Measurements from ENCODE around the gene LRRTM2. TPM values are rescaled to one million over a fixed set of nuclear protein-coding genes. Genes with fewer than 3 reads are reported as not detected.

Gene LRRTM2
- total and polyA plus RNA-seq, 2 donors (not counting 3 experiments of a cell fraction or from before 2014, with no cell fraction given) = 0.06 to 0.20 TPM

DNA sequence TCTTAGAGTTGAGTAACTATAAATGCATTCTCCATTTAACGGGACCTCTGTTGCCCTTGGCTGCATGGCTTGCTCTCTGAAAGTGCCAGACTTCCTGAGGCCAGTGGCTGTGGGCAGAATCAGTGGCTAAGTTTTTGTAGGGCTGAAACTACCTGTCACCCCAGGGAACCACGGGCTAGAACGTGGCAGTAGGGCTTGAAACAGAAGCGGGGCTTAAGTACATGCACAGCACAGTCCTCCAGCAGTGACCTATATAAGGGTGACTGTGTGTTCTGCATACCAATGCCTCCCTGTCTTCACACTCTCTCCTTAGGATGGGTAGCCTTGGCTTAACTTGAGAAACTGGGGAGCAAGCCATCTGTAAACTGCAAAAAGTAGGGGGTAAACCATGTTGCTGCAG is 43.6 kb upstream of the LRRTM2 start:
- peaks cover 13% of the 10 kb centered on the region for H3K79me2 ChIP-seq (ENCODE audit: control insufficient read depth, insufficient read depth, low read length)
- TF ChIP-seq EZH2 (IDR thresholded peaks at IDR 0.05; ENCODE audit: borderline replicate concordance, low read depth, low read length, severe bottlenecking) = no peak
- TF ChIP-seq FOS (IDR thresholded peaks at IDR 0.05; ENCODE audit: borderline replicate concordance, insufficient read depth, low read length) = no peak
- no peak for TF ChIP-seq JUN (IDR thresholded peaks at IDR 0.05; ENCODE audit: borderline replicate concordance, insufficient read depth, insufficient read length, low read depth)
- no peak for TF ChIP-seq GATA2 (IDR thresholded peaks at IDR 0.05; ENCODE audit: insufficient read depth, insufficient read length, low read depth, low read length)
- TF ChIP-seq, protein P1, sequence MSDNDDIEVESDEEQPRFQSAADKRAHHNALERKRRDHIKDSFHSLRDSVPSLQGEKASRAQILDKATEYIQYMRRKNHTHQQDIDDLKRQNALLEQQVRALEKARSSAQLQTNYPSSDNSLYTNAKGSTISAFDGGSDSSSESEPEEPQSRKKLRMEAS (IDR thresholded peaks at IDR 0.05; ENCODE audit: insufficient read depth, insufficient read length) = no peak
- no peaks in the 10 kb centered on the region for H3K4me1 ChIP-seq (ENCODE audit: control insufficient read depth, extremely low read depth, insufficient read depth, low read length)
- no peak overlapping the region for H3K27ac ChIP-seq (ENCODE audit: insufficient read depth, low read depth, low read length)
- no peak overlapping the region for H2AFZ ChIP-seq (ENCODE audit: low read depth, low read length)
- DNase-seq (ENCODE audit: low read depth, low spot score) (no peak), FAIRE-seq (no peak)
- no peaks in the 10 kb centered on the region for H3K9me1 ChIP-seq (replicated peaks; ENCODE audit: control insufficient read depth, extremely low read depth, insufficient read depth, low read length)
- H3K27me3 ChIP-seq (ENCODE audit: control insufficient read depth in 2 of 2, insufficient read depth in 2 of 2, low read length in 2 of 2) = no peaks in the 10 kb centered on the region
- H4K20me1 ChIP-seq (replicated peaks; ENCODE audit: control insufficient read depth, extremely low read depth, insufficient read depth, low read length) = peaks cover 2% of the 10 kb centered on the region
- intact Hi-C loops (cut with micrococcal nuclease) (no loop called here), dilution Hi-C loops (cut with MboI; ENCODE audit: extremely low pct_ligation_motif_present, low sequenced_read_pairs) (no loop called here)
- CTCF ChIA-PET = no interaction called here
- no peak overlapping the region for H3K4me3 ChIP-seq (replicated peaks in 1 of 3; ENCODE audit: insufficient read depth in 1 of 3, low read depth in 1 of 3, low read length in 3 of 3)
- POLR2A ChIA-PET = no interaction called here
- H3K4me2 ChIP-seq (ENCODE audit: insufficient read depth, low read length) = no peak overlapping the region
- H3K9me3 ChIP-seq (replicated peaks; ENCODE audit: control insufficient read depth, insufficient read depth, low read length) = no peaks in the 10 kb centered on the region
- peaks cover 6% of the 10 kb centered on the region in 2 experiments for H3K36me3 ChIP-seq (ENCODE audit: control insufficient read depth in 2 of 2, extremely low read depth in 1 of 2, insufficient read depth in 2 of 2, low read length in 2 of 2)
- no peak overlapping the region for H3K9ac ChIP-seq (replicated peaks; ENCODE audit: extremely low read depth, insufficient read depth, low read length)
- no TSS peak for BruUV-seq (replicated peaks)

DNA sequence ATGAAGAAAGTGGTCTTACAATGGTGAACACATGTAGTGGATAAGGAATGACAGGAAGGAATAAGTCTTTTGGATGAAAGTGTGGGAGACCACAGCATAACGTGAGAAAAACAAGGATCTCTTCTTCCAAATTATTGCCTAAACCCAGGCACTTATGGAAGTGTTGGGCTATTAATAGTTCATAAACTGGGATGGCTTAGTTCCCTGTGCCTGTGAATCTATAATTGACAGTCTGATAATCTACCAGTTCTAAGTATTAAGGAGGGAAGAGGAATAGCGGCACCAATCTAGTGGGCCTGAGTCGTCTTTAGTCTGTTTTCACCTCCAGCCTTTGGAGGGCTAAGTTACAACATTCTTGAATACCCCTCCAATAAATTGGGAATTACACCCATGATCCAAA is 39.2 kb upstream of the LRRTM2 start:
- no peak overlapping the region for H3K4me2 ChIP-seq (ENCODE audit: insufficient read depth, low read length)
- no TSS peak for BruUV-seq (replicated peaks)
- H3K27ac ChIP-seq (ENCODE audit: insufficient read depth, low read depth, low read length) = no peak overlapping the region
- FAIRE-seq = no peak
- H3K4me3 ChIP-seq (replicated peaks in 1 of 3; ENCODE audit: insufficient read depth in 1 of 3, low read depth in 1 of 3, low read length in 3 of 3) = no peak overlapping the region
- no peak overlapping the region for H2AFZ ChIP-seq (ENCODE audit: low read depth, low read length)
- no peak overlapping the region for H3K9ac ChIP-seq (replicated peaks; ENCODE audit: extremely low read depth, insufficient read depth, low read length)
- H3K9me1 ChIP-seq (replicated peaks; ENCODE audit: control insufficient read depth, extremely low read depth, insufficient read depth, low read length) = no peaks in the 10 kb centered on the region
- peaks cover 3% of the 10 kb centered on the region for H4K20me1 ChIP-seq (replicated peaks; ENCODE audit: control insufficient read depth, extremely low read depth, insufficient read depth, low read length)
- H3K36me3 ChIP-seq (ENCODE audit: control insufficient read depth in 2 of 2, extremely low read depth in 1 of 2, insufficient read depth in 2 of 2, low read length in 2 of 2) = peaks cover 8% of the 10 kb centered on the region in 2 experiments
- ChIA-PET CTCF (no interaction called here), POLR2A (no interaction called here)
- H3K27me3 ChIP-seq (ENCODE audit: control insufficient read depth in 2 of 2, insufficient read depth in 2 of 2, low read length in 2 of 2) = no peaks in the 10 kb centered on the region
- dilution Hi-C loops (cut with MboI; ENCODE audit: extremely low pct_ligation_motif_present, low sequenced_read_pairs) (no loop called here), intact Hi-C loops (cut with micrococcal nuclease) (no loop called here)
- no peak for DNase-seq (ENCODE audit: low read depth, low spot score)
- no peaks in the 10 kb centered on the region for H3K4me1 ChIP-seq (ENCODE audit: control insufficient read depth, extremely low read depth, insufficient read depth, low read length)
- H3K9me3 ChIP-seq (replicated peaks; ENCODE audit: control insufficient read depth, insufficient read depth, low read length) = no peaks in the 10 kb centered on the region
- TF ChIP-seq POLR2AphosphoS5 (IDR thresholded peaks at IDR 0.05; ENCODE audit: insufficient read depth, low read depth, low read length) (no peak), MYC (IDR thresholded peaks at IDR 0.05; ENCODE audit: low read depth, low read length) (no peak)
- TF ChIP-seq, protein P1 (IDR thresholded peaks at IDR 0.05; ENCODE audit: insufficient read depth, insufficient read length) = no peak
- peaks cover 12% of the 10 kb centered on the region for H3K79me2 ChIP-seq (ENCODE audit: control insufficient read depth, insufficient read depth, low read length)

Measured in endothelial cell of umbilical vein (primary cell).